Heart right ventricle (tissue), 16 donors: ENCODE results near the gene IQCB1. TPM values are rescaled to one million over a fixed set of nuclear protein-coding genes. Genes with fewer than 3 reads are reported as not detected.

ENCODE experiments used
- ATAC-seq, 8 donors: fragments of 200-7000 bp; cut with Tn5 transposase; one replicate each; pipeline ENCODE4 v1.9.1; 2020; ENCODE audit warnings: mild to moderate bottlenecking in 8 of 8, moderate library complexity in 8 of 8, moderate number of reproducible peaks in 1 of 8
- DNase-seq, 2 donors: peaks; one replicate each; pipeline ENCODE4 v3.0.0-alpha.2; 2020
- H3K27ac ChIP-seq, 10 donors: fragments of 200-600 bp; sonication (generic) in 2 of 10; one replicate each; pipeline versions ENCODE4 v1.5.0 to v1.8.0; 2020 to 2022; ENCODE audit warnings: mild to moderate bottlenecking in 3 of 10
- H3K27me3 ChIP-seq, 7 donors: fragments of 200-600 bp; one replicate each; pipeline ENCODE4 v1.8.0; 2021 to 2022; ENCODE audit warnings: mild to moderate bottlenecking in 2 of 7
- H3K36me3 ChIP-seq, 9 donors: fragments of 200-600 bp; sonication (generic) in 1 of 9; one replicate each; pipeline versions ENCODE4 v1.5.0 to v1.8.0; 2020 to 2022; ENCODE audit warnings: mild to moderate bottlenecking in 2 of 9
- H3K4me1 ChIP-seq, 9 donors: fragments of 200-600 bp; sonication (generic) in 1 of 9; one replicate each; pipeline versions ENCODE4 v1.5.0 to v1.8.0; 2020 to 2022; ENCODE audit warnings: mild to moderate bottlenecking in 4 of 9
- H3K4me3 ChIP-seq, 10 donors: fragments of 200-600 bp; sonication (generic) in 2 of 10; one replicate each; pipeline versions ENCODE4 v1.5.0 to v1.8.0; 2020 to 2022; ENCODE audit warnings: mild to moderate bottlenecking in 7 of 10, moderate library complexity in 2 of 10
- H3K9me3 ChIP-seq, 11 donors: fragments of 200-600 bp in 10 of 11; sonication (generic) in 2 of 11; one replicate each; pipeline versions ENCODE4 v1.5.0 to v1.8.0; 2013 to 2022; ENCODE audit warnings: mild to moderate bottlenecking in 2 of 11, control low read depth in 1 of 11, moderate library complexity in 1 of 11
- CTCF ChIP-seq, 9 donors: fragments of 200-600 bp; sonication (generic) in 2 of 9; IDR thresholded peaks; one replicate each; pipeline versions ENCODE4 v1.5.0 to v1.8.0; 2021 to 2022; ENCODE audit warnings: antibody characterized with exemption in 9 of 9, mild to moderate bottlenecking in 5 of 9, moderate library complexity in 1 of 9
- WGBS, 2 donors: extraction: QIAGEN DNeasy Blood & Tissue Kit; methylation state at CpG; one replicate each; pipeline ENCODE4 v1.1.7; 2013; ENCODE audit warnings: inconsistent platforms in 1 of 2; 5-methylcytosine and 5-hydroxymethylcytosine counted together
- intact Hi-C, 10 donors: fragments of 100-400 bp; cut with DNase I; formaldehyde crosslinking; loops; one replicate each; pipeline versions ENCODE4 v1.11.1 to v1.14.2; 2022
- polyA plus RNA-seq, 2 donors: library from polyadenylated mRNA; stranded (reverse); fragments of 200-250 nt; gene quantifications; one replicate each; pipeline ENCODE4 v1.2.3, GENCODE V29; 2013
- total RNA-seq, 10 donors: library from RNA; stranded (reverse); fragmentation: NEBNext Ultra II Directional in 3 of 10; extraction: Animal tissue kit (Norgen Biotek cat#: 25700) in 3 of 10; gene quantifications; one replicate each; pipeline versions ENCODE4 v1.2.1 to v1.2.4, GENCODE V29; 2021 to 2023
- donor health status: Arrhythmogenic right ventricular cardiomyopathy.
- donor health status: ischemic (EF 13 %, LVEDD 7.1; RV severe dilation, severe dysfunction).
- donor health status: healthy with polysubstance abuse.
- donor health status: DM: no; HTN: yes; CAD: no.
- donor health status: DM: no; HTN: no; CAD: no.
- donor health status: ischemic (EF 25% LVEDD 6.9; RV normal size, moderate dysfunction).
- donor health status: ischemic (EF 25% LVEDD 5.7; RV mildly dilated, moderate dysfunction).
- donor health status: healthy.
- donor health status: DM: yes; HTN: yes; CAD: no.
- donor health status: Ischemic cardiomyopathy.
- donor health status: ischemic (EF 35%, LVEDD 5.7; RV mildly dilated, moderate dysfunction).
- donor health status: nonischemic (EF 11% LVEDD 7.7; RV severe dilation, severe dysfunction).
- donor health status: DM: yes; HTN: yes; CAD: no.
- donor health status: PGD.
- donor health status: ischemic (EF 29% LVEDD 5.4; RV normal size, mild dysfunction).
- donor health status: nonischemic (EF 23%, LVEDD 6.1; RV moderate dilation, normal function).

Gene IQCB1
- total and polyA plus RNA-seq, 12 donors, result 4.9 to 9.9 (median 7.1) TPM

- intact Hi-C loops, result no loop called here
- TF ChIP-seq CTCF (IDR thresholded peaks at IDR 0.05), result no peak
- ATAC-seq (no peak), DNase-seq (no peak)
- Histone ChIP-seq H3K27ac (no peak overlapping the region), H3K4me1 (peaks cover 0 to 5% (median 0%) of the 10 kb centered on the region in 9 donors), H3K9me3 (peaks cover 0 to 31% (median 7%) of the 10 kb centered on the region in 11 donors), H3K4me3 (no peak overlapping the region), H3K36me3 (peaks cover 0 to 98% (median 54%) of the 10 kb centered on the region in 9 donors), H3K27me3 (no peaks in the 10 kb centered on the region)
- 98 to 100% methylated on average over 1 of the region's 1 CpG for WGBS, 2 donors
Measured at GRCh38 chr3:121822973-121823372, 11.9 kb downstream of the IQCB1 start.

- H3K36me3 ChIP-seq, result peaks cover 0 to 98% (median 48%) of the 10 kb centered on the region in 9 donors
- ATAC-seq (no peak), DNase-seq (no peak)
- H3K27me3 ChIP-seq, result no peaks in the 10 kb centered on the region
- H3K9me3 ChIP-seq, result peaks cover 0 to 34% (median 7%) of the 10 kb centered on the region in 11 donors
- no peak overlapping the region for H3K4me3 ChIP-seq
- peaks cover 0 to 8% (median 0%) of the 10 kb centered on the region in 9 donors for H3K4me1 ChIP-seq
- TF ChIP-seq CTCF (IDR thresholded peaks at IDR 0.05), result no peak
- WGBS, 2 donors, result 86 to 90% methylated on average over 2 of the region's 2 CpGs
- H3K27ac ChIP-seq, result no peak overlapping the region
- intact Hi-C loops, result no loop called here
Measured at GRCh38 chr3:121821421-121822199, 13.2 kb downstream of the IQCB1 start.

GRCh38 chr3:121819236-121819635 lies 15.6 kb downstream of the IQCB1 start:
- Histone ChIP-seq H3K4me3 (no peak overlapping the region), H3K27me3 (no peaks in the 10 kb centered on the region), H3K36me3 (peaks cover 0 to 77% (median 33%) of the 10 kb centered on the region in 9 donors), H3K4me1 (peaks cover 0 to 8% (median 0%) of the 10 kb centered on the region in 9 donors), H3K9me3 (peaks cover 0 to 33% (median 7%) of the 10 kb centered on the region in 11 donors), H3K27ac (no peak overlapping the region)
- intact Hi-C loops, result no loop called here
- 97% methylated on average over 3 of the region's 3 CpGs for WGBS, 2 donors
- DNase-seq (no peak), ATAC-seq (no peak)
- no peak for TF ChIP-seq CTCF (IDR thresholded peaks at IDR 0.05)

- DNase-seq, result no peak
Measured at GRCh38 chr3:121818578-121818977, 16.3 kb downstream of the IQCB1 start.

More at GRCh38 chr3:121818578-121818977, 16.3 kb downstream of the IQCB1 start:
- Histone ChIP-seq H3K36me3 (peaks cover 0 to 70% (median 27%) of the 10 kb centered on the region in 9 donors), H3K4me3 (no peak overlapping the region), H3K4me1 (peaks cover 0 to 8% (median 0%) of the 10 kb centered on the region in 9 donors), H3K9me3 (peaks cover 0 to 27% (median 5%) of the 10 kb centered on the region in 11 donors), H3K27ac (no peak overlapping the region), H3K27me3 (no peaks in the 10 kb centered on the region)
- no peak for TF ChIP-seq CTCF (IDR thresholded peaks at IDR 0.05)
- 87 to 91% methylated on average over 2 of the region's 2 CpGs for WGBS, 2 donors
- ATAC-seq, result no peak
- intact Hi-C loops, result no loop called here
